Measurements from ENCODE around the gene UGT1A7. TPM values are rescaled to one million over a fixed set of nuclear protein-coding genes. Genes with fewer than 3 reads are reported as not detected.

Gene UGT1A7
- total RNA-seq, 6 experiments from 2014 or later = 1.3 to 6.9 (median 4.6) TPM

DNA sequence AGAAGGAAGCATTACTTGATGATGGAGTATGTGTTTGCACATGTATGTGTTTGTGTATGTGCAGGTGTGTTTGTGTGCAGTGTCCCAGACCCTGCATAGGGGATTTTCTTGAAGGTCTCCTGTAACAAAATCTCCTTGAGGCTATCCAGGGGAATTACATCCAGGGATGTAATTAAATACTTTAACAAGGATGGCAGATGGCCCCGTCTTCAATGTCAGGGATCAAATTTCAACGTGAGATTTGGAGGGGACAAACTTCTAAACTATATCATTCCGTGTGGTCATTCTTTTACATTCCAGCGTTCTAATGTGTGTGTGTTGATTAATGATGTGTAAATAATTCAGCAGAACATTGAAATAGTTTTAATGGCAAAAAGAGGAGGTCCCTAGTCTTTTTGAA, 6.7 kb upstream of the UGT1A7 start:
- 29% methylated on average over 4 of the region's 4 CpGs for WGBS (ENCODE audit: insufficient coverage, low coverage, low lambda C conversion rate, missing lambda C conversion rate)
- peak overlapping the region in 2 of 3 donors; percentile 46 to 66 for H3K4me3 ChIP-seq

DNA sequence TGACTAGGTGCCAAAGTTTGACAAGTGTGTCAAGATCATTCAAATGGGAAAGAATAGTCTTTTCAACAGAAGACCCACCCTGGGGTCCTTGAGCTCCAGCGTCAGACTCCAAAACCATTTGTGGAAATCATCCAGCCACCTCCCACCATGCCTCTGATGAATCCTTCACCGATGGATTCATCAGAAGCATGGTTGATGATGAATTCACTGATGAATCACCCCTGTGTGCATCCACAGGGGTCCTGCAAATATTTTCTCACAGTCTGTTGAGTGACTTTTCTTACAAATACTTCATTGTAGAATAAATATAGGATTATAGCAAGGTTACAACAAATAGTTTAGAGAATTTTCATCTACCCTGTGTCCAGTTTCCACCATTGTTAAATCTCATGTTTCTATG, 5.7 kb upstream of the UGT1A7 start:
- WGBS (ENCODE audit: insufficient coverage, low coverage, low lambda C conversion rate, missing lambda C conversion rate) = 92% methylated on average over 2 of the region's 2 CpGs
- no peaks in the 10 kb centered on the region for H3K9me3 ChIP-seq
- TF ChIP-seq POLR2A (IDR thresholded peaks at IDR 0.05) = no peak
- TF ChIP-seq, protein P1, sequence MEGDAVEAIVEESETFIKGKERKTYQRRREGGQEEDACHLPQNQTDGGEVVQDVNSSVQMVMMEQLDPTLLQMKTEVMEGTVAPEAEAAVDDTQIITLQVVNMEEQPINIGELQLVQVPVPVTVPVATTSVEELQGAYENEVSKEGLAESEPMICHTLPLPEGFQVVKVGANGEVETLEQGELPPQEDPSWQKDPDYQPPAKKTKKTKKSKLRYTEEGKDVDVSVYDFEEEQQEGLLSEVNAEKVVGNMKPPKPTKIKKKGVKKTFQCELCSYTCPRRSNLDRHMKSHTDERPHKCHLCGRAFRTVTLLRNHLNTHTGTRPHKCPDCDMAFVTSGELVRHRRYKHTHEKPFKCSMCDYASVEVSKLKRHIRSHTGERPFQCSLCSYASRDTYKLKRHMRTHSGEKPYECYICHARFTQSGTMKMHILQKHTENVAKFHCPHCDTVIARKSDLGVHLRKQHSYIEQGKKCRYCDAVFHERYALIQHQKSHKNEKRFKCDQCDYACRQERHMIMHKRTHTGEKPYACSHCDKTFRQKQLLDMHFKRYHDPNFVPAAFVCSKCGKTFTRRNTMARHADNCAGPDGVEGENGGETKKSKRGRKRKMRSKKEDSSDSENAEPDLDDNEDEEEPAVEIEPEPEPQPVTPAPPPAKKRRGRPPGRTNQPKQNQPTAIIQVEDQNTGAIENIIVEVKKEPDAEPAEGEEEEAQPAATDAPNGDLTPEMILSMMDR (IDR thresholded peaks at IDR 0.05) = no peak
- peaks cover 0 to 39% (median 6%) of the 10 kb centered on the region in 4 donors for H3K4me1 ChIP-seq
- DNase-seq = no peak
- intact Hi-C loops (cut with DNase I) = no loop called here
- H3K4me3 ChIP-seq = no peak overlapping the region
- no peak overlapping the region for H3K27ac ChIP-seq
- H3K27me3 ChIP-seq = no peaks in the 10 kb centered on the region
- no peak for ATAC-seq
- H3K36me3 ChIP-seq = no peaks in the 10 kb centered on the region

More for the DNA sequence above, 6.7 kb upstream of the UGT1A7 start:
- H3K36me3 ChIP-seq = no peaks in the 10 kb centered on the region
- peak overlapping the region in 1 of 3 donors; percentile 70 for H3K27ac ChIP-seq
- H3K4me1 ChIP-seq = peaks cover 0 to 43% (median 9%) of the 10 kb centered on the region in 4 donors
- no peak for ATAC-seq
- intact Hi-C loops (cut with DNase I) = no loop called here
- no peaks in the 10 kb centered on the region for H3K9me3 ChIP-seq
- DNase-seq = no peak
- no peak for TF ChIP-seq POLR2A (IDR thresholded peaks at IDR 0.05)
- H3K27me3 ChIP-seq = no peaks in the 10 kb centered on the region

DNA sequence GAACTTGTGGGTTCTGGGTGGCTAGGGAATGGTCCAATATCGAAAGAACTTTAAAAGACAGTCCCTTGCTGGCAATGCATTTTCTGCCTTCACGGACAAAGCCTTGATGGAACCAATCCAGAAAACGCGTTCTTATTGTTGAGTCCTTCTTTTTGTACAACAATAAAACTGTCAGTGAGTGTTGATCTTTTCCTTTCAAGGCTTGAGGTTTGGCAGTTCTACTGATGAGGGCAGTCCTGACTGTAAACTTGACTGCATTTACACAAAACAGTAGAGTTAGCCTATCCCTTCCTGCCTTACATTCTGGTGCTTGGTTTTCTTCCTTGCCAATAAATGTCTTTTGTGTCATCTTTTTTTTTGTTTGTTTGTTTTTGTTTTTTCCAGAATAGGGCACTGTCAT, 2.5 kb upstream of the UGT1A7 start:
- Histone ChIP-seq H3K4me1 (peaks cover 0 to 36% (median 3%) of the 10 kb centered on the region in 4 donors), H3K27me3 (no peaks in the 10 kb centered on the region), H3K4me3 (no peak overlapping the region), H3K36me3 (no peaks in the 10 kb centered on the region), H3K27ac (no peak overlapping the region), H3K9me3 (no peaks in the 10 kb centered on the region)
- ATAC-seq (no peak), DNase-seq (no peak)
- 82% methylated on average over 2 of the region's 4 CpGs for WGBS (ENCODE audit: insufficient coverage, low coverage, low lambda C conversion rate, missing lambda C conversion rate)
- TF ChIP-seq, protein P1 (IDR thresholded peaks at IDR 0.05) = no peak
- no peak for TF ChIP-seq POLR2A (IDR thresholded peaks at IDR 0.05)
- intact Hi-C loops (cut with DNase I) = no loop called here

DNA sequence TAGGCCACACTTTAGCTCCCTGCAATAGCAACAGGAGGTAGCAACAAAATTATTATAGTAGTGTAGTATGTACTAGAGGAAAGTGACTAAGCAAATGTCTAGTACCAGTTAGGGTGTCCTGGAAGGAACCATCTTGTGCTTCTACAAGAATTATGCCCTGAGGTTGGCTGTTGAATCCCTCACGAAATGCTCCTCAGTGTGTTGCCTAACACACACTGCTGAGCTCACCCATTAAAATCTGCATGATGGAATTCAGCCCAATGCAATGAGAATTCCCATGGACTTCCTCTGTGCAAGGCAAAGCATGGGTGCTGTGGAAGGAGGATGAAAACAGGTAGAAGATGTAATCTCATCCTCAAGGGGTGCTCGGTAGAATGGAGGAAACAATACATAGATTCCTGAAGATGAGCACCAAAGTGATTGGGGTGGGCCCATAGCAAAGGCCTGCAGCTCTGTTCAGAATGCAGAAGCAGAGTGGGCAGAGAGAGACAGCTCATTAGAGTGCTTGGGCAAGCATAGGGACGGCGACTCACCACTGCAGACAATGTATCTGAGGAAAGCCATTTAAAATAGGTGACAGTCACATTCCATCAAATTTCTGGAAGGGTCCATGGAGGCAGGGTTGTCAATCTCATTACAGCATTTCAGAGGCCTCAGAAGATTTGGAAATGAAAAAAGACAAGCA, 1.2 kb upstream of the UGT1A7 start:
- H3K9me3 ChIP-seq = no peaks in the 10 kb centered on the region
- ATAC-seq (peak in 2 of 4 donors; percentile 28 to 31), DNase-seq (no peak)
- no peaks in the 10 kb centered on the region for H3K36me3 ChIP-seq
- no peaks in the 10 kb centered on the region for H3K27me3 ChIP-seq
- TF ChIP-seq, protein P1 (IDR thresholded peaks at IDR 0.05) = no peak
- no peak for TF ChIP-seq POLR2A (IDR thresholded peaks at IDR 0.05)
- intact Hi-C loops (cut with DNase I) = no loop called here
- no peak overlapping the region for H3K4me3 ChIP-seq
- whole genome bisulfite sequencing (ENCODE audit: insufficient coverage, low coverage, low lambda C conversion rate, missing lambda C conversion rate) = 72% methylated on average over 2 of the region's 4 CpGs
- H3K27ac ChIP-seq = no peak overlapping the region
- peaks cover 0 to 31% (median 0%) of the 10 kb centered on the region in 4 donors for H3K4me1 ChIP-seq

DNA sequence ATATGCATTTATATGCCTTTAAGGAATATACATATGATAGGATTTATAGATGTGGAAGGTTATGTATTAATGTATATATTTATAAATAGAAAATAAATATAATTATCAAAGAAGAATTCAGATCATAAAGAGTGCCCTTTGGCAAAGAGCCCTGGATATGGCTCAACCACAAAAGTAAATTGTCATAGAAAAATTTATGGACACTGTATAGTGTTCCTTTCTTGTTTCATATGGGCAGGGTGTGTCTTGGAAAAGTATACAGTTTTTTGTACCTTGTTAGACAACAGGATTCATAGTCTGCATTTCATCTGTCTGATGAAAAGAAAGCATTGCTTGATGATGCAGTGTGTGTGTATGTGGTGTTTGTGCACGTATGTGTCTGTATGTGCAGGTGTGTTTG, 2.9 kb downstream of the UGT1A7 start:
- Histone ChIP-seq H3K27ac (no peak overlapping the region), H3K9me3 (no peaks in the 10 kb centered on the region), H3K4me3 (no peak overlapping the region), H3K36me3 (no peaks in the 10 kb centered on the region), H3K4me1 (peaks cover 0 to 16% (median 0%) of the 10 kb centered on the region in 4 donors), H3K27me3 (no peaks in the 10 kb centered on the region)
- ATAC-seq (no peak), DNase-seq (no peak)
- 94% methylated on average over 1 of the region's 1 CpG for WGBS (ENCODE audit: insufficient coverage, low coverage, low lambda C conversion rate, missing lambda C conversion rate)
- intact Hi-C loops (cut with DNase I) = no loop called here
- TF ChIP-seq, protein P1 (IDR thresholded peaks at IDR 0.05) = no peak
- TF ChIP-seq POLR2A (IDR thresholded peaks at IDR 0.05) = no peak

Measured in right lobe of liver (tissue), 6 donors.